Endothelial cell of umbilical vein (primary cell): ENCODE measurements around the gene APLN. TPM values are rescaled to one million over a fixed set of nuclear protein-coding genes. Genes with fewer than 3 reads are reported as not detected.

Experiments
- BruUV-seq: library from RNA; stranded (reverse); fragments of 400-500 nt; replicated peaks from 2 replicates; lab custom pipeline; 2021; lab: Mats Ljungman, UMichigan
- CTCF ChIA-PET: fragments of 300-600, 350-600 bp; sonication (Branson Sonifier 250); formaldehyde crosslinking; loops from one replicate; lab custom pipeline; 2021; ENCODE audit warnings: antibody characterized with exemption, inconsistent platforms; lab: Charles Lee
- POLR2A ChIA-PET: fragments of 300-600, 350-600 bp; sonication (Branson Sonifier 250); formaldehyde crosslinking; loops from one replicate; lab custom pipeline; 2021; ENCODE audit warnings: antibody characterized with exemption, inconsistent platforms; lab: Charles Lee
- DNase-seq: peaks from one replicate; pipeline ENCODE4 v3.0.0-alpha.2; 2011; ENCODE audit warnings: low read depth, low spot score
- FAIRE-seq: peaks from 2 replicates; lab custom pipeline; 2011; peaks lifted over from hg19 to GRCh38; lab: Jason Lieb, UNC
- H2AFZ ChIP-seq: 2 replicates; pipeline ENCODE4 v1.6.0; 2012; ENCODE audit warnings: low read depth, low read length, control low read depth, inconsistent platforms
- H3K27ac ChIP-seq: 2 replicates; pipeline ENCODE4 v1.5.1; 2011; ENCODE audit warnings: low read depth, mild to moderate bottlenecking, control low read depth, low read length, moderate library complexity; ENCODE audit not compliant: insufficient read depth
- H3K27me3 ChIP-seq, 2 experiments: 2 replicates each; pipeline versions ENCODE4 v1.6.0 to v1.6.1; 2011; ENCODE audit warnings: low read length in 2 of 2, mixed read lengths in 1 of 2; ENCODE audit not compliant: control insufficient read depth in 2 of 2, insufficient read depth in 2 of 2
- H3K36me3 ChIP-seq, 2 experiments: 2 replicates in 1 of 2; 3 replicates in 1 of 2; pipeline ENCODE4 v1.5.1; 2011; ENCODE audit warnings: low read length in 2 of 2, mild to moderate bottlenecking in 1 of 2, moderate library complexity in 1 of 2; ENCODE audit not compliant: control insufficient read depth in 2 of 2, insufficient read depth in 2 of 2; ENCODE audit errors: extremely low read depth in 1 of 2
- H3K4me1 ChIP-seq: 3 replicates; pipeline ENCODE4 v1.5.1; 2011; ENCODE audit warnings: mild to moderate bottlenecking, low read length; ENCODE audit not compliant: control insufficient read depth, insufficient read depth; ENCODE audit errors: extremely low read depth
- H3K4me2 ChIP-seq: 2 replicates; pipeline ENCODE4 v1.6.1; 2011; ENCODE audit warnings: low read length, control low read depth, mixed read lengths; ENCODE audit not compliant: insufficient read depth
- H3K4me3 ChIP-seq, 3 experiments: fragments of 200-600 bp in 1 of 3; sonication (generic), shearing (Covaris generic) in 1 of 3; replicated peaks in 1 of 3; 2 replicates each; pipeline ENCODE4 v1.5.1; 2011 to 2016; ENCODE audit warnings: control low read depth in 3 of 3, low read length in 3 of 3, mild to moderate bottlenecking in 2 of 3, inconsistent platforms in 1 of 3, low read depth in 1 of 3, moderate library complexity in 1 of 3; ENCODE audit not compliant: insufficient read depth in 1 of 3
- H3K79me2 ChIP-seq: 2 replicates; pipeline ENCODE4 v1.6.0; 2012; ENCODE audit warnings: low read length, inconsistent platforms; ENCODE audit not compliant: control insufficient read depth, insufficient read depth
- H3K9ac ChIP-seq: replicated peaks from 2 replicates; pipeline ENCODE3; 2011; ENCODE audit warnings: low read length, control low read depth; ENCODE audit not compliant: insufficient read depth; ENCODE audit errors: extremely low read depth
- H3K9me1 ChIP-seq: replicated peaks from 3 replicates; pipeline ENCODE4 v1.6.0; 2011; ENCODE audit warnings: mild to moderate bottlenecking, low read length; ENCODE audit not compliant: control insufficient read depth, insufficient read depth; ENCODE audit errors: extremely low read depth
- H3K9me3 ChIP-seq: replicated peaks from 2 replicates; pipeline ENCODE4 v1.5.1; 2012; ENCODE audit warnings: low read length, inconsistent platforms; ENCODE audit not compliant: control insufficient read depth, insufficient read depth
- H4K20me1 ChIP-seq: replicated peaks from 2 replicates; pipeline ENCODE3; 2011; ENCODE audit warnings: mild to moderate bottlenecking, low read length; ENCODE audit not compliant: control insufficient read depth, insufficient read depth; ENCODE audit errors: extremely low read depth
- EZH2 ChIP-seq: IDR thresholded peaks from 2 replicates; pipeline ENCODE4 v1.6.1; 2012; ENCODE audit warnings: borderline replicate concordance, low read depth, mild to moderate bottlenecking, moderate library complexity, low read length, inconsistent platforms; ENCODE audit not compliant: severe bottlenecking
- FOS ChIP-seq: IDR thresholded peaks from 2 replicates; pipeline ENCODE4 v1.6.1; 2011; ENCODE audit warnings: mild to moderate bottlenecking, low read length, moderate library complexity, borderline replicate concordance; ENCODE audit not compliant: insufficient read depth
- GATA2 ChIP-seq: IDR thresholded peaks from 2 replicates; pipeline ENCODE4 v1.7.0; 2011; ENCODE audit warnings: low read depth, mild to moderate bottlenecking, moderate library complexity, mixed read lengths, low read length; ENCODE audit not compliant: insufficient read length, insufficient read depth
- JUN ChIP-seq: IDR thresholded peaks from 2 replicates; pipeline ENCODE4 v1.6.1; 2011; ENCODE audit warnings: borderline replicate concordance, low read depth; ENCODE audit not compliant: insufficient read length, insufficient read depth
- POLR2A ChIP-seq: IDR thresholded peaks from 2 replicates; pipeline ENCODE4 v1.6.1; 2012; ENCODE audit warnings: low read depth, mild to moderate bottlenecking, control low read depth, low read length
- POLR2AphosphoS5 ChIP-seq: IDR thresholded peaks from 2 replicates; pipeline ENCODE4 v1.6.1; 2012; ENCODE audit warnings: low read depth, mild to moderate bottlenecking, control low read depth, low read length, moderate library complexity; ENCODE audit not compliant: insufficient read depth
- dilution Hi-C: fragments of 300-500 bp; cut with MboI; formaldehyde crosslinking; loops from one replicate; pipeline ENCODE4 v1.15.0; 2019; ENCODE audit warnings: low sequenced_read_pairs; ENCODE audit not compliant: extremely low pct_ligation_motif_present
- intact Hi-C: fragments of 100-400 bp; cut with micrococcal nuclease; formaldehyde crosslinking; loops from one replicate; pipeline ENCODE4 v1.10.0; 2022
- polyA plus RNA-seq, 4 experiments: library from polyadenylated mRNA; depleted of rRNA in 3 of 4; stranded (reverse) in 3 of 4; unstranded in 1 of 4; fragments of >200 nt; gene quantifications; 2 replicates each; pipeline versions ENCODE4 v1.2.1 to v1.2.3, GENCODE V29; 2011 to 2012; ENCODE audit warnings: missing spikeins in 1 of 4
- total RNA-seq: library from RNA; stranded (reverse); gene quantifications from 2 replicates; pipeline ENCODE4 v1.2.3, GENCODE V29; 2021
- TF ChIP-seq, protein P1 (sequence below): IDR thresholded peaks from 2 replicates; pipeline ENCODE4 v1.6.1; 2011; ENCODE audit not compliant: insufficient read depth, insufficient read length
- TF ChIP-seq, protein P2 (sequence below), 2 donors: IDR thresholded peaks; 1 replicate in 1 of 2; 2 replicates in 1 of 2; pipeline ENCODE4 v1.5.1; 2011; ENCODE audit warnings: low read length in 2 of 2, mild to moderate bottlenecking in 2 of 2, moderate library complexity in 2 of 2, control low read depth in 1 of 2, inconsistent platforms in 1 of 2, low read depth in 1 of 2; ENCODE audit not compliant: insufficient read depth in 1 of 2; ENCODE audit errors: extremely low read depth in 1 of 2

The APLN gene
- total and polyA plus RNA-seq, 2 donors (not counting 3 experiments of a cell fraction or from before 2014, with no cell fraction given): 230 to 466 TPM

DNA sequence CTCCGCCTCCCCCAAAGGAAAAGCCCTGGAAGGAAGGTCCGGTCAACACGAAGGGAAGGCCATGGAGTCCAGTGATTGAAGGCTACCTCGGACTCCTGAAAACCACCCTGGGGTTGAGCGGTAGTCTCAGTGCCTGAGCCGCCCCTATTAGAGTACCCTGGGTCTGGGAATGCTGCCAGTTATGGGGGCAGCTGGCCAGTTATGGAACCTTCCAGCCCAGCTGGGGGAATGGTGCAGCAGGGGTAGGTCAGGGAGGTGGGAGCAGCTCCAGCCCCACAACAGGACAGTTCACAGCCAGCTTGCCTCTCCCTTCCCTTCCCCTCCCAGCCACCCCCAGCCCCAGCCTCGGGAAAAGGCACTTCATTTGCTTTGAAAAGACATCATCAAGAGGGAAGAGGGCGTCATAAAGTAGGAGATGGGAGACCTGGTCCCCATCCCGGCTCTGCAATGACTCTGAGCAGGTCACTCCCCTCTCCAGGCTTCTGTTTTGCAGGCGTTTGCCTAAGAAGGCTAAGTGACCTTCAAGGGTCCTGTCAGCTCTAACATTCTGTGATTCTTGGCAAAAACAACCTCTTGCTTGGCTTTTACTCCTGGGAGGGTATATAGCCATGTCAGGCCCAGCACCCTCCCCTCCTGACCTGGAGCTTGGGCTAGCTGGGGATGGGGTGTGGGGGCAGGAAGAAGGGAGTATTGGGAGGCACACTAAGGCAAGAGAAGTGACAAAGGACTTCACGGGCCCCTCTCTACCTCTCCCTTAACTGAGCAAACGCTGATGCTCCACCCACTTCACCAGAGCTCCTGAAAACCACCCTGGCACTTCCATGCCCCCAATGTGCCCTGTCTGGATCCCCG is 8.0 kb downstream of the APLN start:
- Histone ChIP-seq H3K9me3 (no peaks in the 10 kb centered on the region), H3K36me3 (peaks cover 6 to 16% of the 10 kb centered on the region in 2 experiments), H3K4me1 (peaks cover 14% of the 10 kb centered on the region), H3K27me3 (no peaks in the 10 kb centered on the region), H2AFZ (no peak overlapping the region), H3K4me2 (no peak overlapping the region), H4K20me1 (no peaks in the 10 kb centered on the region), H3K9me1 (no peaks in the 10 kb centered on the region), H3K4me3 (no peak overlapping the region), H3K27ac (no peak overlapping the region), H3K79me2 (peaks cover 6% of the 10 kb centered on the region), H3K9ac (no peak overlapping the region)
- TF ChIP-seq POLR2AphosphoS5 (peak; percentile 21), POLR2A (no peak)
- no TSS peak for BruUV-seq
- no peak for FAIRE-seq
- intact Hi-C loops (no loop called here), dilution Hi-C loops (no loop called here)
- POLR2A ChIA-PET: no interaction called here
- CTCF ChIA-PET: interaction anchor here (1.1 to 2.5 kb wide), 3 partner anchors 9 to 80 kb away, joined by 3 to 15 read pairs (median 5); no protein-coding TSS in a partner anchor
- DNase-seq: no peak

DNA sequence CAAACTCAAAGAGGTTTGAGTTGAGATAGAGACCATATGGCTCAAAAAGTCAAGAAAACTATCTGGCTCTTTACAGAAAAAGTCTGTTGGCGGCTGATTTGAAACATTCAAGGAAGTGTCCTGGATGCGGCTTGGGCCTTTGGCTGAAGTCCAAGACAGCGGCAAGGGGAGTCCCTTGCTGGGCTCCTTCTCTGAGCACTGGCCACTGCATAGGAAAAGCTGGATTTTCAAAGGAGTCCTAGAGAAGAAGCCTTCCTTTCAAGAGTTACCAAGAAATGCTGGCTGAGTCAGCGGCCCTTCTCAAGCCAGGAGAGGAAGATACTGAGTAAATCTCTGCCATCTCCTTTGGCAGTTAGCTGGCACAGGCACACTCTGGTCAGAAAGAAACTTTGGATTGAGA is 12.1 kb downstream of the APLN start:
- dilution Hi-C loops (no loop called here), intact Hi-C loops (no loop called here)
- ChIA-PET CTCF (interaction anchor here (1.4 to 3.3 kb wide), 3 partner anchors 33 to 84 kb away, joined by 5 to 15 read pairs (median 12); no protein-coding TSS in a partner anchor), POLR2A (no interaction called here)
- Histone ChIP-seq H3K9me3 (no peaks in the 10 kb centered on the region), H3K4me3 (no peak overlapping the region), H3K9me1 (no peaks in the 10 kb centered on the region), H3K4me2 (no peak overlapping the region), H3K27me3 (no peaks in the 10 kb centered on the region), H2AFZ (no peak overlapping the region), H3K4me1 (peaks cover 4% of the 10 kb centered on the region), H3K36me3 (peaks cover 0 to 9% of the 10 kb centered on the region in 2 experiments), H3K27ac (no peak overlapping the region), H4K20me1 (no peaks in the 10 kb centered on the region), H3K9ac (no peak overlapping the region), H3K79me2 (no peaks in the 10 kb centered on the region)
- no peak for DNase-seq
- peak; percentile 71 for FAIRE-seq
- TF ChIP-seq EZH2 (no peak), POLR2AphosphoS5 (no peak), JUN (no peak), FOS (no peak), GATA2 (no peak)
- TF ChIP-seq, protein P1, sequence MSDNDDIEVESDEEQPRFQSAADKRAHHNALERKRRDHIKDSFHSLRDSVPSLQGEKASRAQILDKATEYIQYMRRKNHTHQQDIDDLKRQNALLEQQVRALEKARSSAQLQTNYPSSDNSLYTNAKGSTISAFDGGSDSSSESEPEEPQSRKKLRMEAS: no peak
- TF ChIP-seq, protein P2, sequence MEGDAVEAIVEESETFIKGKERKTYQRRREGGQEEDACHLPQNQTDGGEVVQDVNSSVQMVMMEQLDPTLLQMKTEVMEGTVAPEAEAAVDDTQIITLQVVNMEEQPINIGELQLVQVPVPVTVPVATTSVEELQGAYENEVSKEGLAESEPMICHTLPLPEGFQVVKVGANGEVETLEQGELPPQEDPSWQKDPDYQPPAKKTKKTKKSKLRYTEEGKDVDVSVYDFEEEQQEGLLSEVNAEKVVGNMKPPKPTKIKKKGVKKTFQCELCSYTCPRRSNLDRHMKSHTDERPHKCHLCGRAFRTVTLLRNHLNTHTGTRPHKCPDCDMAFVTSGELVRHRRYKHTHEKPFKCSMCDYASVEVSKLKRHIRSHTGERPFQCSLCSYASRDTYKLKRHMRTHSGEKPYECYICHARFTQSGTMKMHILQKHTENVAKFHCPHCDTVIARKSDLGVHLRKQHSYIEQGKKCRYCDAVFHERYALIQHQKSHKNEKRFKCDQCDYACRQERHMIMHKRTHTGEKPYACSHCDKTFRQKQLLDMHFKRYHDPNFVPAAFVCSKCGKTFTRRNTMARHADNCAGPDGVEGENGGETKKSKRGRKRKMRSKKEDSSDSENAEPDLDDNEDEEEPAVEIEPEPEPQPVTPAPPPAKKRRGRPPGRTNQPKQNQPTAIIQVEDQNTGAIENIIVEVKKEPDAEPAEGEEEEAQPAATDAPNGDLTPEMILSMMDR (IDR thresholded peaks at IDR 0.05; ENCODE audit: extremely low read depth in 1 of 2, insufficient read depth in 1 of 2, low read depth in 1 of 2, low read length in 2 of 2): no peak
- no TSS peak for BruUV-seq
